NCI-H2196 (cell line): Measurements from ENCODE around the gene SIN3A.

Experiments used
- DNase-seq: peaks from one replicate; lab custom pipeline; 2025; ENCODE audit not compliant: unreplicated experiment; lab: John Stamatoyannopoulos, UW

The SIN3A gene

GRCh38 chr15:75380773-75381172 lies 70.7 kb downstream of the SIN3A start:
- DNase-seq, result no peak

GRCh38 chr15:75371901-75372688 lies 79.4 kb downstream of the SIN3A start:
- no peak for DNase-seq

- no peak for DNase-seq
Observed at GRCh38 chr15:75371486-75371885, 80.0 kb downstream of the SIN3A start.

- no peak for DNase-seq
Observed at GRCh38 chr15:75369897-75370581, 81.5 kb downstream of the SIN3A start.

- no peak for DNase-seq
Observed at GRCh38 chr15:75368689-75369239, 82.7 kb downstream of the SIN3A start.

- DNase-seq, result peak; percentile 91
Observed at GRCh38 chr15:75367913-75368688, 83.4 kb downstream of the SIN3A start, which contains the start of gene MAN2C1. MAN2C1 (minus strand) TSS chr15:75368607; CDS start chr15:75368583, 24 bp downstream.

- DNase-seq, result no peak
Observed at GRCh38 chr15:75367406-75367912, 84.0 kb downstream of the SIN3A start.

GRCh38 chr15:75367006-75367405 lies 84.5 kb downstream of the SIN3A start:
- no peak for DNase-seq

GRCh38 chr15:75366163-75366562 lies 85.3 kb downstream of the SIN3A start:
- DNase-seq, result no peak

GRCh38 chr15:75364881-75365280 lies 86.6 kb downstream of the SIN3A start:
- DNase-seq, result no peak

- DNase-seq, result no peak
Observed at GRCh38 chr15:75363786-75364185, 87.7 kb downstream of the SIN3A start.

- no peak for DNase-seq
Observed at GRCh38 chr15:75362642-75363249, 88.7 kb downstream of the SIN3A start.

GRCh38 chr15:75361989-75362641 lies 89.4 kb downstream of the SIN3A start:
- no peak for DNase-seq

- DNase-seq, result no peak
Observed at GRCh38 chr15:75361361-75361988, 90.0 kb downstream of the SIN3A start.

GRCh38 chr15:75360856-75361255 lies 90.6 kb downstream of the SIN3A start:
- DNase-seq, result no peak

- no peak for DNase-seq
Observed at GRCh38 chr15:75360391-75360790, 91.1 kb downstream of the SIN3A start.

- no peak for DNase-seq
Observed at GRCh38 chr15:75359537-75360250, 91.8 kb downstream of the SIN3A start.

- DNase-seq, result no peak
Observed at GRCh38 chr15:75358771-75359536, 92.5 kb downstream of the SIN3A start.
